Kidney capillary endothelial cell (primary cell): ENCODE results near the gene GJC2.

Experiments used
- DNase-seq: peaks from one replicate; pipeline ENCODE4 v3.0.0-alpha.2; 2018; ENCODE audit warnings: low spot score

GJC2 gene

GRCh38 chr1:228145463-228146416 lies 4.0 kb upstream of the GJC2 start:
- no peak for DNase-seq

- no peak for DNase-seq
Observed at GRCh38 chr1:228146417-228147150, 3.1 kb upstream of the GJC2 start.

GRCh38 chr1:228147151-228147693 lies 2.5 kb upstream of the GJC2 start:
- no peak for DNase-seq

GRCh38 chr1:228147768-228148167 lies 2.0 kb upstream of the GJC2 start:
- DNase-seq = no peak

GRCh38 chr1:228148196-228148861 lies 1.4 kb upstream of the GJC2 start:
- no peak for DNase-seq

GRCh38 chr1:228148935-228149405 lies 760 bp upstream of the GJC2 start:
- no peak for DNase-seq

GRCh38 chr1:228150120-228150460 lies 360 bp downstream of the GJC2 start:
- no peak for DNase-seq

GRCh38 chr1:228150461-228151179 lies 890 bp downstream of the GJC2 start:
- DNase-seq = no peak

GRCh38 chr1:228151180-228151925 lies 1.6 kb downstream of the GJC2 start:
- DNase-seq = no peak

- DNase-seq = no peak
Observed at GRCh38 chr1:228152097-228152917, 2.6 kb downstream of the GJC2 start.

- DNase-seq = no peak
Observed at GRCh38 chr1:228152918-228153258, 3.2 kb downstream of the GJC2 start.

GRCh38 chr1:228154021-228154669 lies 4.4 kb downstream of the GJC2 start:
- DNase-seq = no peak

GRCh38 chr1:228154670-228155571 lies 5.2 kb downstream of the GJC2 start:
- no peak for DNase-seq

GRCh38 chr1:228155596-228156514 lies 6.1 kb downstream of the GJC2 start:
- no peak for DNase-seq

- DNase-seq = no peak
Observed at GRCh38 chr1:228156515-228156881, 6.8 kb downstream of the GJC2 start.

- DNase-seq = no peak
Observed at GRCh38 chr1:228156941-228157728, 7.4 kb downstream of the GJC2 start.

- no peak for DNase-seq
Observed at GRCh38 chr1:228157729-228158126, 8.0 kb downstream of the GJC2 start.
